Ishikawa (cell line): ENCODE measurements around the gene STUM.

Experiments
- EGR1 ChIP-seq: IDR thresholded peaks from 2 replicates; pipeline ENCODE4 v1.6.1; 2012
- EP300 ChIP-seq: IDR thresholded peaks from 2 replicates; pipeline ENCODE4 v1.6.1; 2012; ENCODE audit warnings: borderline replicate concordance
- FOXM1 ChIP-seq: IDR thresholded peaks from 2 replicates; pipeline ENCODE4 v1.6.1; 2012; ENCODE audit warnings: low read depth, borderline replicate concordance
- NFIC ChIP-seq: IDR thresholded peaks from 2 replicates; pipeline ENCODE4 v1.6.1; 2012
- RAD21 ChIP-seq: IDR thresholded peaks from 2 replicates; pipeline ENCODE4 v1.6.1; 2012; ENCODE audit warnings: low read depth
- TAF1 ChIP-seq: IDR thresholded peaks from 2 replicates; pipeline ENCODE4 v1.6.1; 2012; ENCODE audit warnings: low read depth, mild to moderate bottlenecking
- TEAD4 ChIP-seq: IDR thresholded peaks from 2 replicates; pipeline ENCODE4 v1.6.1; 2012
- YY1 ChIP-seq: IDR thresholded peaks from 2 replicates; pipeline ENCODE4 v1.6.1; 2012; ENCODE audit warnings: low read depth
- TF ChIP-seq, protein P1 (sequence below): IDR thresholded peaks from 2 replicates; pipeline ENCODE4 v1.6.1; 2012
- TF ChIP-seq, protein P2 (sequence below): IDR thresholded peaks from 2 replicates; pipeline ENCODE4 v1.6.1; 2012; ENCODE audit warnings: low read depth, mild to moderate bottlenecking
- TF ChIP-seq, protein P3 (sequence below): IDR thresholded peaks from 2 replicates; pipeline ENCODE4 v1.6.1; 2012

DNA sequence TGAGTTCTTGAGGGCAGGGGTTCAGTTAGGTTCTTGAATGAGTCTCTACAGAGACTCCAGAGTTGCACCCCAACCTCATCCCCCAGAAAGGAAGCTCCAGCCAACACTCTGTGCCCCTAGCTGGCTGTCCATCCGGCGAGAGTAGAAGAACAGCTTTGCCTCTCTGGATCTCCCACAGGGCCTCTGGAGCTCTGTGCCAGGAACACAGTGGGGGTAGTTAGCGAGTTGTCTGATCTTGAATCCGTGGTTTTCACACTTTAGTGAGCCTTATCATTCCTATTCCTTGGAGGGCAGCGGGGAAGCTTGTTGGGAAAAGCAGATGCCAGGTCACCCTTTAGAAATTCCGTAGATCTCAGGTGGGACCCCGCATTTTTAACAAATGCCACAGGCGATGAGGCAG is 45.0 kb downstream of the STUM start:
- TF ChIP-seq, protein P1, sequence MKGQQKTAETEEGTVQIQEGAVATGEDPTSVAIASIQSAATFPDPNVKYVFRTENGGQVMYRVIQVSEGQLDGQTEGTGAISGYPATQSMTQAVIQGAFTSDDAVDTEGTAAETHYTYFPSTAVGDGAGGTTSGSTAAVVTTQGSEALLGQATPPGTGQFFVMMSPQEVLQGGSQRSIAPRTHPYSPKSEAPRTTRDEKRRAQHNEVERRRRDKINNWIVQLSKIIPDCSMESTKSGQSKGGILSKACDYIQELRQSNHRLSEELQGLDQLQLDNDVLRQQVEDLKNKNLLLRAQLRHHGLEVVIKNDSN = no peak
- TF ChIP-seq RAD21 = no peak
- TF ChIP-seq EGR1 = no peak
- TF ChIP-seq, protein P2, sequence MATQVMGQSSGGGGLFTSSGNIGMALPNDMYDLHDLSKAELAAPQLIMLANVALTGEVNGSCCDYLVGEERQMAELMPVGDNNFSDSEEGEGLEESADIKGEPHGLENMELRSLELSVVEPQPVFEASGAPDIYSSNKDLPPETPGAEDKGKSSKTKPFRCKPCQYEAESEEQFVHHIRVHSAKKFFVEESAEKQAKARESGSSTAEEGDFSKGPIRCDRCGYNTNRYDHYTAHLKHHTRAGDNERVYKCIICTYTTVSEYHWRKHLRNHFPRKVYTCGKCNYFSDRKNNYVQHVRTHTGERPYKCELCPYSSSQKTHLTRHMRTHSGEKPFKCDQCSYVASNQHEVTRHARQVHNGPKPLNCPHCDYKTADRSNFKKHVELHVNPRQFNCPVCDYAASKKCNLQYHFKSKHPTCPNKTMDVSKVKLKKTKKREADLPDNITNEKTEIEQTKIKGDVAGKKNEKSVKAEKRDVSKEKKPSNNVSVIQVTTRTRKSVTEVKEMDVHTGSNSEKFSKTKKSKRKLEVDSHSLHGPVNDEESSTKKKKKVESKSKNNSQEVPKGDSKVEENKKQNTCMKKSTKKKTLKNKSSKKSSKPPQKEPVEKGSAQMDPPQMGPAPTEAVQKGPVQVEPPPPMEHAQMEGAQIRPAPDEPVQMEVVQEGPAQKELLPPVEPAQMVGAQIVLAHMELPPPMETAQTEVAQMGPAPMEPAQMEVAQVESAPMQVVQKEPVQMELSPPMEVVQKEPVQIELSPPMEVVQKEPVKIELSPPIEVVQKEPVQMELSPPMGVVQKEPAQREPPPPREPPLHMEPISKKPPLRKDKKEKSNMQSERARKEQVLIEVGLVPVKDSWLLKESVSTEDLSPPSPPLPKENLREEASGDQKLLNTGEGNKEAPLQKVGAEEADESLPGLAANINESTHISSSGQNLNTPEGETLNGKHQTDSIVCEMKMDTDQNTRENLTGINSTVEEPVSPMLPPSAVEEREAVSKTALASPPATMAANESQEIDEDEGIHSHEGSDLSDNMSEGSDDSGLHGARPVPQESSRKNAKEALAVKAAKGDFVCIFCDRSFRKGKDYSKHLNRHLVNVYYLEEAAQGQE = no peak
- TF ChIP-seq NFIC = no peak
- TF ChIP-seq YY1 = no peak
- TF ChIP-seq EP300 = no peak
- TF ChIP-seq FOXM1 = no peak
- TF ChIP-seq TAF1 = no peak
- TF ChIP-seq, protein P3, sequence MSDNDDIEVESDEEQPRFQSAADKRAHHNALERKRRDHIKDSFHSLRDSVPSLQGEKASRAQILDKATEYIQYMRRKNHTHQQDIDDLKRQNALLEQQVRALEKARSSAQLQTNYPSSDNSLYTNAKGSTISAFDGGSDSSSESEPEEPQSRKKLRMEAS = no peak
- TF ChIP-seq TEAD4 = no peak
